Fibroblast of peridontal ligament (primary cell): ENCODE results near the gene SAPCD1.
"Not testable (repeated sequence)": the region's sequence is repeated elsewhere in the genome, so short reads cannot be mapped to it uniquely, and the experiment has no call there.

Experiments used
- DNase-seq: peaks from one replicate; pipeline ENCODE4 v3.0.0-alpha.2; 2010; ENCODE audit errors: extremely low read depth

The SAPCD1 gene

GRCh38 chr6:31777667-31778050 is 15.2 kb downstream of the SAPCD1 start:
- DNase-seq: no peak

GRCh38 chr6:31778193-31778592 is 15.7 kb downstream of the SAPCD1 start:
- DNase-seq: no peak

GRCh38 chr6:31778999-31779885 is 16.8 kb downstream of the SAPCD1 start:
- DNase-seq: no peak

GRCh38 chr6:31779908-31780307 is 17.5 kb downstream of the SAPCD1 start:
- no peak for DNase-seq

GRCh38 chr6:31780507-31781243 is 18.2 kb downstream of the SAPCD1 start:
- no peak for DNase-seq

- no peak for DNase-seq
These were observed 19.0 kb downstream of the SAPCD1 start for GRCh38 chr6:31781244-31782125.

GRCh38 chr6:31782126-31782855 is 19.8 kb downstream of the SAPCD1 start:
- DNase-seq: no peak

GRCh38 chr6:31784098-31784925 is 21.9 kb downstream of the SAPCD1 start:
- DNase-seq: no peak

GRCh38 chr6:31785475-31785874 is 23.0 kb downstream of the SAPCD1 start:
- no peak for DNase-seq

GRCh38 chr6:31791324-31792089 is 29.1 kb downstream of the SAPCD1 start:
- DNase-seq: peak; percentile 51

- no peak for DNase-seq
These were observed 29.6 kb downstream of the SAPCD1 start for GRCh38 chr6:31792090-31792374.

GRCh38 chr6:31792761-31793171 is 30.3 kb downstream of the SAPCD1 start:
- DNase-seq: no peak

GRCh38 chr6:31793927-31794245 is 31.4 kb downstream of the SAPCD1 start:
- DNase-seq: not testable (repeated sequence)

- peak; percentile 67 for DNase-seq
These were observed 31.9 kb downstream of the SAPCD1 start for GRCh38 chr6:31794294-31794865.

GRCh38 chr6:31794866-31795615 is 32.6 kb downstream of the SAPCD1 start:
- DNase-seq: peak; percentile 38

- DNase-seq: peak; percentile 84
These were observed 33.3 kb downstream of the SAPCD1 start, which contains the start of gene VARS1 for GRCh38 chr6:31795616-31796298. TSS of gene VARS1 (minus strand) at chr6:31795752. CDS start at chr6:31795217, 535 bp downstream.

GRCh38 chr6:31796993-31797385 is 34.5 kb downstream of the SAPCD1 start:
- no peak for DNase-seq

- no peak for DNase-seq
These were observed 35.1 kb downstream of the SAPCD1 start for GRCh38 chr6:31797588-31797987.
